GM15510 (cell line): ENCODE measurements around the gene ZBTB20.

ENCODE experiments used
- POLR2A ChIP-seq: IDR thresholded peaks from 3 replicates; pipeline ENCODE4 v1.6.1; 2011; ENCODE audit warnings: borderline replicate concordance; ENCODE audit not compliant: insufficient read length; ENCODE audit errors: extremely low read depth

Gene ZBTB20

GRCh38 chr3:114939920-114940319 lies 207.2 kb downstream of the ZBTB20 start:
- TF ChIP-seq POLR2A: no peak

GRCh38 chr3:114933407-114933806 lies 213.7 kb downstream of the ZBTB20 start:
- no peak for TF ChIP-seq POLR2A

GRCh38 chr3:114929971-114930732 lies 216.9 kb downstream of the ZBTB20 start:
- no peak for TF ChIP-seq POLR2A

GRCh38 chr3:114928989-114929640 lies 218.0 kb downstream of the ZBTB20 start:
- TF ChIP-seq POLR2A: no peak

GRCh38 chr3:114904633-114905032 lies 242.5 kb downstream of the ZBTB20 start:
- TF ChIP-seq POLR2A: no peak

- TF ChIP-seq POLR2A: no peak
These were observed 243.9 kb downstream of the ZBTB20 start for GRCh38 chr3:114903213-114903612.

GRCh38 chr3:114902691-114903101 lies 244.4 kb downstream of the ZBTB20 start:
- no peak for TF ChIP-seq POLR2A

- no peak for TF ChIP-seq POLR2A
These were observed 246.2 kb downstream of the ZBTB20 start for GRCh38 chr3:114900908-114901307.

GRCh38 chr3:114899186-114899931 lies 247.7 kb downstream of the ZBTB20 start:
- TF ChIP-seq POLR2A: no peak

- TF ChIP-seq POLR2A: no peak
These were observed 250.1 kb downstream of the ZBTB20 start for GRCh38 chr3:114896978-114897377.

- no peak for TF ChIP-seq POLR2A
These were observed 253.7 kb downstream of the ZBTB20 start for GRCh38 chr3:114893361-114893760.

GRCh38 chr3:114892880-114893279 lies 254.2 kb downstream of the ZBTB20 start:
- TF ChIP-seq POLR2A: no peak

- TF ChIP-seq POLR2A: no peak
These were observed 254.8 kb downstream of the ZBTB20 start for GRCh38 chr3:114892131-114892879.

GRCh38 chr3:114887806-114888205 lies 259.3 kb downstream of the ZBTB20 start:
- no peak for TF ChIP-seq POLR2A

- TF ChIP-seq POLR2A: no peak
These were observed 260.2 kb downstream of the ZBTB20 start for GRCh38 chr3:114886905-114887304.
